NCI-H526 treated with DMSO at 0.1 percent for 48 hours (cell line): ENCODE data around the gene PARP12.

Experiments used
- DNase-seq: peaks from one replicate; lab custom pipeline; 2025; lab: John Stamatoyannopoulos, UW

PARP12 gene

GRCh38 chr7:140015471-140015970 lies 47.2 kb downstream of the PARP12 start:
- DNase-seq = no peak

- DNase-seq = no peak
These were observed 48.6 kb downstream of the PARP12 start for GRCh38 chr7:140014123-140014522.

- DNase-seq = no peak
These were observed 49.1 kb downstream of the PARP12 start for GRCh38 chr7:140013676-140014075.

- no peak for DNase-seq
These were observed 52.4 kb downstream of the PARP12 start for GRCh38 chr7:140010194-140010895.

GRCh38 chr7:140009735-140010134 lies 53.0 kb downstream of the PARP12 start:
- no peak for DNase-seq

- no peak for DNase-seq
These were observed 53.8 kb downstream of the PARP12 start for GRCh38 chr7:140008755-140009610.

GRCh38 chr7:140007051-140007690 lies 55.6 kb downstream of the PARP12 start:
- DNase-seq = no peak

GRCh38 chr7:140006600-140006999 lies 56.2 kb downstream of the PARP12 start:
- DNase-seq = no peak

- DNase-seq = no peak
These were observed 56.8 kb downstream of the PARP12 start for GRCh38 chr7:140005754-140006503.

GRCh38 chr7:140005341-140005740 lies 57.4 kb downstream of the PARP12 start:
- no peak for DNase-seq

- DNase-seq = no peak
These were observed 58.1 kb downstream of the PARP12 start for GRCh38 chr7:140004672-140005071.

- peak; percentile 26 for DNase-seq
These were observed 58.8 kb downstream of the PARP12 start for GRCh38 chr7:140003913-140004382.

- no peak for DNase-seq
These were observed 62.0 kb downstream of the PARP12 start for GRCh38 chr7:140000666-140001268.

- no peak for DNase-seq
These were observed 63.2 kb downstream of the PARP12 start for GRCh38 chr7:139999516-139999915.

- no peak for DNase-seq
These were observed 64.2 kb downstream of the PARP12 start for GRCh38 chr7:139998572-139998971.

- DNase-seq = no peak
These were observed 67.5 kb downstream of the PARP12 start for GRCh38 chr7:139995017-139995915.

- DNase-seq = no peak
These were observed 68.4 kb downstream of the PARP12 start for GRCh38 chr7:139994356-139994755.

- DNase-seq = no peak
These were observed 69.2 kb downstream of the PARP12 start for GRCh38 chr7:139993592-139993991.

GRCh38 chr7:139993169-139993568 lies 69.6 kb downstream of the PARP12 start:
- DNase-seq = no peak

GRCh38 chr7:139992353-139993044 lies 70.3 kb downstream of the PARP12 start:
- no peak for DNase-seq
